ENCODE data around the gene SAMD5.

GRCh38 chr6:147507162-147508041, 1.1 kb upstream of the SAMD5 start:
- no peak for TF ChIP-seq FOXA1 (IDR thresholded peaks at IDR 0.05)
- no peak for TF ChIP-seq BHLHE40 (IDR thresholded peaks at IDR 0.05; ENCODE audit: borderline replicate concordance)
- no peak for TF ChIP-seq ZNF384 (IDR thresholded peaks at IDR 0.05)
- TF ChIP-seq CTBP1 (IDR thresholded peaks at IDR 0.05; ENCODE audit: borderline replicate concordance), result no peak
- no peak for TF ChIP-seq FOXM1 (IDR thresholded peaks at IDR 0.05; ENCODE audit: borderline replicate concordance)
- TF ChIP-seq ELF4 (IDR thresholded peaks at IDR 0.05), result no peak
